ENCODE measurements around the gene MAST2.

GRCh38 chr1:45755697-45756096 is 47.7 kb upstream of the MAST2 start:
- TF ChIP-seq POLR2A (IDR thresholded peaks at IDR 0.05; ENCODE audit: low read depth, low read length) (no peak), TAF1 (IDR thresholded peaks at IDR 0.05; ENCODE audit: borderline replicate concordance, low read depth, low read length) (no peak), POLR2AphosphoS5 (IDR thresholded peaks at IDR 0.05; ENCODE audit: low read depth, low read length) (no peak)
